Measurements from ENCODE around the gene SYK.

The SYK gene

GRCh38 chr9:90844326-90844725 lies 42.7 kb downstream of the SYK start:
- TF ChIP-seq POLR2A (IDR thresholded peaks at IDR 0.05; ENCODE audit: extremely low read depth, insufficient read length) (no peak), CTCF (IDR thresholded peaks at IDR 0.05; ENCODE audit: low read depth, low read length) (no peak), MYC (IDR thresholded peaks at IDR 0.05; ENCODE audit: low read depth, low read length) (no peak), MAX (IDR thresholded peaks at IDR 0.05; ENCODE audit: low read depth, low read length) (no peak)
- no peak overlapping the region for H3K4me3 ChIP-seq (ENCODE audit: low read depth, low read length)
- no peak for DNase-seq (ENCODE audit: low read depth)

- TF ChIP-seq POLR2A (IDR thresholded peaks at IDR 0.05; ENCODE audit: extremely low read depth, insufficient read length) = no peak
- TF ChIP-seq MAX (IDR thresholded peaks at IDR 0.05; ENCODE audit: low read depth, low read length) = no peak
- no peak for TF ChIP-seq CTCF (IDR thresholded peaks at IDR 0.05; ENCODE audit: low read depth, low read length)
- TF ChIP-seq MYC (IDR thresholded peaks at IDR 0.05; ENCODE audit: low read depth, low read length) = no peak
- DNase-seq (ENCODE audit: low read depth) = no peak
- no peak overlapping the region for H3K4me3 ChIP-seq (ENCODE audit: low read depth, low read length)
These were observed 45.3 kb downstream of the SYK start for GRCh38 chr9:90846770-90847419.

- TF ChIP-seq POLR2A (IDR thresholded peaks at IDR 0.05; ENCODE audit: extremely low read depth, insufficient read length) (no peak), CTCF (IDR thresholded peaks at IDR 0.05; ENCODE audit: low read depth, low read length) (no peak), MAX (IDR thresholded peaks at IDR 0.05; ENCODE audit: low read depth, low read length) (no peak), MYC (IDR thresholded peaks at IDR 0.05; ENCODE audit: low read depth, low read length) (no peak)
- H3K4me3 ChIP-seq (ENCODE audit: low read depth, low read length) = no peak overlapping the region
- DNase-seq (ENCODE audit: low read depth) = no peak
These were observed 46.4 kb downstream of the SYK start for GRCh38 chr9:90847971-90848370.

- no peak for DNase-seq (ENCODE audit: low read depth)
- no peak for TF ChIP-seq CTCF (IDR thresholded peaks at IDR 0.05; ENCODE audit: low read depth, low read length)
- no peak for TF ChIP-seq MAX (IDR thresholded peaks at IDR 0.05; ENCODE audit: low read depth, low read length)
- TF ChIP-seq POLR2A (IDR thresholded peaks at IDR 0.05; ENCODE audit: extremely low read depth, insufficient read length) = no peak
- no peak for TF ChIP-seq MYC (IDR thresholded peaks at IDR 0.05; ENCODE audit: low read depth, low read length)
- H3K4me3 ChIP-seq (ENCODE audit: low read depth, low read length) = no peak overlapping the region
These were observed 47.2 kb downstream of the SYK start for GRCh38 chr9:90848866-90849265.

GRCh38 chr9:90851444-90851843 lies 49.8 kb downstream of the SYK start:
- DNase-seq (ENCODE audit: low read depth) = no peak
- no peak for TF ChIP-seq CTCF (IDR thresholded peaks at IDR 0.05; ENCODE audit: low read depth, low read length)
- H3K4me3 ChIP-seq (ENCODE audit: low read depth, low read length) = no peak overlapping the region

GRCh38 chr9:90853945-90854344 lies 52.3 kb downstream of the SYK start:
- no peak for DNase-seq (ENCODE audit: low read depth)
- no peak for TF ChIP-seq CTCF (IDR thresholded peaks at IDR 0.05; ENCODE audit: low read depth, low read length)
- TF ChIP-seq MAX (IDR thresholded peaks at IDR 0.05; ENCODE audit: low read depth, low read length) = no peak
- no peak for TF ChIP-seq MYC (IDR thresholded peaks at IDR 0.05; ENCODE audit: low read depth, low read length)
- TF ChIP-seq POLR2A (IDR thresholded peaks at IDR 0.05; ENCODE audit: extremely low read depth, insufficient read length) = no peak
- no peak overlapping the region for H3K4me3 ChIP-seq (ENCODE audit: low read depth, low read length)

Data from NB4 (cell line).